Fibroblast of mammary gland (primary cell): ENCODE measurements around the gene CEND1.

ENCODE experiments used
- DNase-seq: peaks from one replicate; pipeline ENCODE4 v3.0.0-alpha.2; 2010; ENCODE audit warnings: low read depth
- H3K4me3 ChIP-seq: 2 replicates; pipeline ENCODE4 v1.5.1; 2011; ENCODE audit warnings: low read depth, mild to moderate bottlenecking, low read length, moderate library complexity; ENCODE audit not compliant: control insufficient read depth
- TF ChIP-seq, protein P1 (sequence below): conservative IDR thresholded peaks from 2 replicates; pipeline ENCODE4 v1.5.1; 2011; ENCODE audit warnings: low read depth, low read length, inconsistent platforms; ENCODE audit not compliant: control insufficient read depth, insufficient read depth

CEND1 gene

GRCh38 chr11:790721-791564 is 1.1 kb upstream of the CEND1 start:
- TF ChIP-seq, protein P1, sequence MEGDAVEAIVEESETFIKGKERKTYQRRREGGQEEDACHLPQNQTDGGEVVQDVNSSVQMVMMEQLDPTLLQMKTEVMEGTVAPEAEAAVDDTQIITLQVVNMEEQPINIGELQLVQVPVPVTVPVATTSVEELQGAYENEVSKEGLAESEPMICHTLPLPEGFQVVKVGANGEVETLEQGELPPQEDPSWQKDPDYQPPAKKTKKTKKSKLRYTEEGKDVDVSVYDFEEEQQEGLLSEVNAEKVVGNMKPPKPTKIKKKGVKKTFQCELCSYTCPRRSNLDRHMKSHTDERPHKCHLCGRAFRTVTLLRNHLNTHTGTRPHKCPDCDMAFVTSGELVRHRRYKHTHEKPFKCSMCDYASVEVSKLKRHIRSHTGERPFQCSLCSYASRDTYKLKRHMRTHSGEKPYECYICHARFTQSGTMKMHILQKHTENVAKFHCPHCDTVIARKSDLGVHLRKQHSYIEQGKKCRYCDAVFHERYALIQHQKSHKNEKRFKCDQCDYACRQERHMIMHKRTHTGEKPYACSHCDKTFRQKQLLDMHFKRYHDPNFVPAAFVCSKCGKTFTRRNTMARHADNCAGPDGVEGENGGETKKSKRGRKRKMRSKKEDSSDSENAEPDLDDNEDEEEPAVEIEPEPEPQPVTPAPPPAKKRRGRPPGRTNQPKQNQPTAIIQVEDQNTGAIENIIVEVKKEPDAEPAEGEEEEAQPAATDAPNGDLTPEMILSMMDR = no peak
- DNase-seq = no peak
- no peak overlapping the region for H3K4me3 ChIP-seq

- peak overlapping the region; percentile 21 for H3K4me3 ChIP-seq
- DNase-seq = no peak
- TF ChIP-seq, protein P1 = no peak
Measured at GRCh38 chr11:788953-789940, 643 bp downstream of the CEND1 start.

- no peak overlapping the region for H3K4me3 ChIP-seq
Measured at GRCh38 chr11:788009-788640, 1.8 kb downstream of the CEND1 start.

DNA sequence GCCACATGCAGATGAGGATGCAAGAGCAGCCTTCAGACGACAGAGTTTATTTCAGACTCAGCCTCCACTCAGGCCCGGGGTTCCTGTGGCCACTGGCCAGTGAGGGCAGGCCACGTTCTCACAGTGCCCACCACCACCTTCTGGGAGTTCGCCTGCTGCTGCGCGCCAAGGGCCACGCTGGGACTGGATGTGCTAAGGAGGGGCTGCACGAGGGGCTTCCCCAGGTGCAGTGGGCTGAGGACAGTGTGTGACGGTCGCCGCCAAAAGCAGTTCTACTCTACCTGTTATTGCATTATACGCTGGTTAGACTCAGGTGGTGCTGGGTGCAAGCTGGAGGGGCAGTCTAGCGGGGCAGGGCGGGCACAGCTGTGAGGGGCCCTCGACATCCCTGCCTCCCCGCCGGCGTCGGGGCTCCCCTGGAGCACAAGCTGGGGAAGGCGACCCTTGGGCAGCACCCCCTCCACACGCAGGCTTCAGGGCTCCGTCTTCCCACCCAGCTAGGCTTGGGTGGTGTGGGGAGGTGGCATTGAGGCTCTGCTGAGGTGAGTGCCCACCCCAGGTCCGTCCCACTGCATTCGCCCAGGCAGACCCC is 2.7 kb downstream of the CEND1 start:
- no peak overlapping the region for H3K4me3 ChIP-seq
- DNase-seq = no peak
- TF ChIP-seq, protein P1 = no peak

More at GRCh38 chr11:788009-788640, 1.8 kb downstream of the CEND1 start:
- TF ChIP-seq, protein P1 = no peak
- DNase-seq = no peak

- no peak overlapping the region for H3K4me3 ChIP-seq
- TF ChIP-seq, protein P1 = no peak
- DNase-seq = no peak
Measured at GRCh38 chr11:786235-787083, 3.4 kb downstream of the CEND1 start.
